ENCODE results near the gene GNAT1.

- TF ChIP-seq CTCF (IDR thresholded peaks at IDR 0.05), result no peak
- TF ChIP-seq POLR2A (IDR thresholded peaks at IDR 0.05), result no peak
Observed at GRCh38 chr3:50174517-50174895, 16.9 kb upstream of the GNAT1 start.

Data from thyroid gland (tissue), 4 donors.